ENCODE results near the gene TNFSF13B.
"Not testable (repeated sequence)": the region's sequence is repeated elsewhere in the genome, so short reads cannot be mapped to it uniquely, and the experiment has no call there.

The TNFSF13B gene

DNA sequence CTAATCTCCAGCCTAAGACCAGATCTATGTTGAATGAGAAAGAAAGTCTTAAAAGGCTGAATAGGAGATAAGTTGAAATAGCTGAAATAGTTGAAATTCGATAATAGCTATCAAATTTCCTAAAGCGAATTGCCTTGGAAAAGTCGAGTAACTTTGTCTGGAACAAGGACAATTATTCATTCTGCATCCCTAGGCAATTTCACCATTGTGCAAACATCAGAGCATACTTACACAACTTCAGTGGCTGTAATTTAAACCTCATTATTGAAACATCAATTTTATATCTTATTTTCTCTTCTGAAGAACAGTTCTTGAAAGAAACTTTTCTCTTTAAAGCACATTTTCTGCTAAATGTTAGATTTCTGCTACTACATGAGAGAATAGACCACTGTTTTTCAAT, 13.6 kb downstream of the TNFSF13B start:
- DNase-seq, result no peak

GRCh38 chr13:108288741-108289140, 19.2 kb downstream of the TNFSF13B start:
- DNase-seq, result no peak

- DNase-seq, result no peak
Measured at GRCh38 chr13:108289819-108290218, 20.3 kb downstream of the TNFSF13B start.

GRCh38 chr13:108297114-108297513, 27.6 kb downstream of the TNFSF13B start:
- DNase-seq, result no peak

GRCh38 chr13:108302279-108302678, 32.8 kb downstream of the TNFSF13B start:
- DNase-seq, result no peak

GRCh38 chr13:108304170-108305016, 34.9 kb downstream of the TNFSF13B start:
- no peak for DNase-seq

GRCh38 chr13:108305655-108306054, 36.1 kb downstream of the TNFSF13B start:
- DNase-seq, result no peak

DNA sequence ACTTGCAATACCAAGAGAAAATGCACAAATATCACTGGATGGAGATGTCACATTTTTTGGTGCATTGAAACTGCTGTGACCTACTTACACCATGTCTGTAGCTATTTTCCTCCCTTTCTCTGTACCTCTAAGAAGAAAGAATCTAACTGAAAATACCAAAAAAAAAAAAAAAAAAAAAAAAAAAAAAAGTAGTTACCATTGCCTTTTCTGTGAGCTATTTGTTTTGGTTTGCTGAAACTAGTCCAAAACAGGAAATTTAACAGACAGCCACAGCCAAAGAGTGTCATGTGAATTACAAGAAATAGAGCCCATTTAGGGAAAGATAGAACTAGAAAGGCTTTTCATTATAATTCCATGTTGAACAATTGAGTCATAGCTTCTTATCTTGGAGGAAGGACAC, 37.3 kb downstream of the TNFSF13B start:
- DNase-seq, result peak in 1 of 5 experiments; percentile 12

DNA sequence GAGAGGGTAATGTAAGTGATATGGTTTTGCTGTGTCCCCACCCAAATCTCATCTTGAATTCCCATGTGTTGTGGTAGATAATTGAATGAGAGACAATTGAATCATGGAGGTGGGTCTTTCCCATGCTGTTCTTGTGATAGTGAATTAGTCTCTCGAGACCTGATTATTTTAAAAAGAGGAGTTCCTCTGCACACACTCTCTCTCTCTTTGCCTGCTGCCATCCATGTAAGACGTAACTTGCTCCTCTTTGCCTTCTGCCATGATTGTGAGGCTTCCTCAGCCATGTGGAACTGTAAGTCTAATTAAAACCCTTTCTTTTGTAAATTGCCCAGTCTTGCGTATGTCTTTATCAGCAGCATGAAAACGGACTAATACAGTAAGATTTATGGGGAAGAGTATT, 42.1 kb downstream of the TNFSF13B start:
- DNase-seq, result not testable (repeated sequence)

- no peak for DNase-seq
Measured at GRCh38 chr13:108313382-108313781, 43.9 kb downstream of the TNFSF13B start.

- no peak for DNase-seq
Measured at GRCh38 chr13:108315273-108315672, 45.8 kb downstream of the TNFSF13B start.

DNA sequence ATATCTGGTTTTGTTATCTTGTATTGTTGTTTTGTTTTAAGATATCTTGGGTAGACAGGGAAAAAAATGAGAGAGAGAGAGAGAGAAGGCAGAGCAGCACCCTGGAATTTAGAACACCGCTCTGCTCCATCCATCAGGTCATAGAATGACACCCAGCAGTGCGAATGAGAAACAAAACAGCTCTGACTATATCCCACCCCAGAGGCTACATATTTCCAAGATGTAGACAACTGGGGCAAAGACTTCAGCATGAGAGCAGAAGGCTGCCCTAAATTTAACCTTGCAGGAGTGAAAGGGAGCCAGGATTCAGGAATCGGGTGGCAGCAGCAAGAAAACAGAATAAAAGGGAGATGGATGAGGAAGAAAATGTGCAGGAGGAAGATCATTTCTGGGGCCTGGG, 46.5 kb downstream of the TNFSF13B start:
- no peak for DNase-seq

DNA sequence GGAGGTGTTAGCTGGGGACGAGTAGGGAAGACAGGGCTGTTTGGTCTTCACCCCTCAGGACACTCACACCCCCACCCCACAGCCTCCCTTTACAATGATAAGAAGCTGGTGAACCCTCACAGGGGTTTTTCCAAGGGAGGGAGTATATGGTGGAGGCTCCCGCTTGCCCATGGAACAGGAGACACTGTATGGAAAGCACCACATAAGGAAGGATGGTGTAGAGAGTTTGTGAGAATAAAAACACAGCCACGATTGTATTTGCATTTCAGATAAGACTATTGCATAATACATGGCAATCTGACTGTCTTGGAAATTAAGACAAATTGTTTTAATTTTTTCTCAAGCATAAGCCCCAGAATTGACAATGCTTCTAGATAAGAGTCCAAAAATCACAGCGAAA, 46.9 kb downstream of the TNFSF13B start:
- no peak for DNase-seq

- peak in 1 of 5 experiments; percentile 59 for DNase-seq
Measured at GRCh38 chr13:108322206-108322824, 52.8 kb downstream of the TNFSF13B start.

GRCh38 chr13:108323031-108323430, 53.5 kb downstream of the TNFSF13B start:
- DNase-seq, result no peak

- no peak for DNase-seq
Measured at GRCh38 chr13:108325863-108326262, 56.3 kb downstream of the TNFSF13B start.

GRCh38 chr13:108326309-108326708, 56.8 kb downstream of the TNFSF13B start:
- DNase-seq, result peak in 1 of 5 experiments; percentile 73

- DNase-seq, result no peak
Measured at GRCh38 chr13:108328848-108329247, 59.3 kb downstream of the TNFSF13B start.

- no peak for DNase-seq
Measured at GRCh38 chr13:108332791-108333190, 63.3 kb downstream of the TNFSF13B start.

- DNase-seq, result peak in 1 of 5 experiments; percentile 87
Measured at GRCh38 chr13:108342369-108343289, 73.1 kb downstream of the TNFSF13B start.

GRCh38 chr13:108345016-108345415, 75.5 kb downstream of the TNFSF13B start:
- no peak for DNase-seq

- peak in 1 of 5 experiments; percentile 57 for DNase-seq
Measured at GRCh38 chr13:108346376-108346775, 76.9 kb downstream of the TNFSF13B start.

DNA sequence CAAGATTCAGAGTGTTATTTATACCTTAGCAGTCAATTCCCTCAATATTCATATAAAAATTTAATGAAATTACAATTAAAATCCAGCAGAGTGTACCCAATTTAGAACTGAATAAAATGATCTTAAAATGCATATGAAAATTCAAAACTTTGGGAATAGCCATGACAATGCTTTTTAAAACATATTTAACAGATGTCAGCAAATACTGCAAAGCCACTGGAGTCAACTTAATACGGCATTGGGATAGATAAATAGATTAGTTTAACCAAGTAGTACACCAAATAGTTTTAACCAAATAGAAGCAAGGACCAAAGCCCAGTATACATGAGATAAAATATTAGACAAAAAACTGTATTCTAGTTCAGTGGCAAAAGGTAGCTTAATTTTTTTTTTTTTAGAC, 79.8 kb downstream of the TNFSF13B start:
- DNase-seq, result no peak
